ENCODE measurements around the gene ICE2.

The ICE2 gene

DNA sequence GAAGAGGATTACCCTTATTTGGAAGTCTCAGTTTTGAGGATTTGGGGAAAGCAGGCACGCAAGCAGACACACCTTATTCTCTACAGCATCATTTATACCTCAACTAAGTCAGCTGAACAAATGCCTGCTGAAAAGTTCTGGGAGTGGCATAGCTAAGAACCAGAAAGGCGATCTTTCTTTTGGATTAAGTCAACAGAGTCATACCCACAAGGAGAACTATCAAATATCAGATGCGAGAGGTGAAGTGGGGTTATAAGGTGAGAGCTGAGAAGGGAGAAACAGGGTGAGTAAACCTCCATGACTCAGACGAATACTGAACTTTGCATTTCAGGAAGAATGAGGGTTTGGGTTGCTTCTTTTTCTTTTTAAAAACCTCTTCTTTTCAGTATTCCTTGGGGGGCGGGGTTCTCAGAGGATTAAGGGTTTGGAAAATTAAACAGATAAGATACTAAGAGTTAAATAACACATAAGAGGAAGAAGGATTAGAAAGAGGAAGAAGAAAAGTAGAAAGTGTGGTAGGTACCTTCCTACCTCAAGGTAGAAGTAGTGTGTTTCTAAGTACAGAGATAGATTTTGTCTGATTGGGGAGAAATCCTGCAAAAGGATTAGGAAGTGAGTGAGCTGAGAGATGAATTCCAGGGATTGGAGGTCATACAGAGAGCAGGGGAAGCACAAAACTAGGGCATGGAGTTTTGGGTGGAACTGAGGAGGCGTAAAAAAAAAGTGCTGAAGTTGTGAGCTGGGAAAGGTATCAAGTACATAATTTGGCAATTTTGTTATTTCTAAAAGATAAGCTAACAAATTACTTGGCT, 41.3 kb upstream of the ICE2 start:
- Histone ChIP-seq H3K9ac (ENCODE audit: low read length) (no peak overlapping the region), H3K36me3 (replicated peaks; ENCODE audit: low read depth, low read length) (no peaks in the 10 kb centered on the region), H3K4me2 (ENCODE audit: low read length) (peak overlapping the region; percentile 52), H3K79me2 (ENCODE audit: low read length) (no peaks in the 10 kb centered on the region), H3K27me3 (ENCODE audit: low read depth, low read length) (no peaks in the 10 kb centered on the region), H3K4me3 (ENCODE audit: low read length) (peak overlapping the region; percentile 12; the same call in 1 of the 2 replicates), H4K20me1 (ENCODE audit: insufficient read depth, low read length) (peaks cover 14% of the 10 kb centered on the region; the same call in 1 of the 2 replicates), H2AFZ (ENCODE audit: low read depth, low read length) (no peak overlapping the region), H3K9me3 (ENCODE audit: insufficient read depth, low read length) (no peaks in the 10 kb centered on the region), H3K4me1 (ENCODE audit: low read length) (peaks cover 17% of the 10 kb centered on the region), H3K27ac (ENCODE audit: low read length) (no peak overlapping the region)
- TF ChIP-seq, protein P1, sequence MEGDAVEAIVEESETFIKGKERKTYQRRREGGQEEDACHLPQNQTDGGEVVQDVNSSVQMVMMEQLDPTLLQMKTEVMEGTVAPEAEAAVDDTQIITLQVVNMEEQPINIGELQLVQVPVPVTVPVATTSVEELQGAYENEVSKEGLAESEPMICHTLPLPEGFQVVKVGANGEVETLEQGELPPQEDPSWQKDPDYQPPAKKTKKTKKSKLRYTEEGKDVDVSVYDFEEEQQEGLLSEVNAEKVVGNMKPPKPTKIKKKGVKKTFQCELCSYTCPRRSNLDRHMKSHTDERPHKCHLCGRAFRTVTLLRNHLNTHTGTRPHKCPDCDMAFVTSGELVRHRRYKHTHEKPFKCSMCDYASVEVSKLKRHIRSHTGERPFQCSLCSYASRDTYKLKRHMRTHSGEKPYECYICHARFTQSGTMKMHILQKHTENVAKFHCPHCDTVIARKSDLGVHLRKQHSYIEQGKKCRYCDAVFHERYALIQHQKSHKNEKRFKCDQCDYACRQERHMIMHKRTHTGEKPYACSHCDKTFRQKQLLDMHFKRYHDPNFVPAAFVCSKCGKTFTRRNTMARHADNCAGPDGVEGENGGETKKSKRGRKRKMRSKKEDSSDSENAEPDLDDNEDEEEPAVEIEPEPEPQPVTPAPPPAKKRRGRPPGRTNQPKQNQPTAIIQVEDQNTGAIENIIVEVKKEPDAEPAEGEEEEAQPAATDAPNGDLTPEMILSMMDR (IDR thresholded peaks at IDR 0.05; ENCODE audit: low read depth, low read length) = no peak
- no peak for TF ChIP-seq EZH2phosphoT487 (IDR thresholded peaks at IDR 0.05; ENCODE audit: low read depth)

DNA sequence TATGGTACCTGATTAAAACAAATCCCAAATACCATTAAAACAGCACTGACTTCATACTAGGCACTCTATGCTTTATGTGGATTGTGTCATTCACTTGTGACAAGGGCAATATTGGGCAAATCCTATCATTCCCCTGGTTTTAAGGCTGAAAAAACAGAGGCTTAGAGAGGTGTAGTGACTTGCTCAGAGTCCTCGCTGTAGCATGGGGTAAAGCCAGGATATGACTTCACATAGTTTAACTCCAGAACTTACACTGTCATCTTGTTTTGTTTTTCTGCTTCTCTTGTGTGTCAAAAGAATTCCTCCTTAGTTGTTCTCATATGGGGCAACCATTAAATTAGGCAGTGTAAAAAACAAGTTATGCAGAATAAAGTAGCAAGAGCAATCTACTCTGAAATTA, 40.3 kb upstream of the ICE2 start:
- Histone ChIP-seq H2AFZ (ENCODE audit: low read depth, low read length) (no peak overlapping the region), H4K20me1 (ENCODE audit: insufficient read depth, low read length) (peaks cover 14% of the 10 kb centered on the region; the same call in 1 of the 2 replicates), H3K36me3 (replicated peaks; ENCODE audit: low read depth, low read length) (no peaks in the 10 kb centered on the region), H3K27ac (ENCODE audit: low read length) (no peak overlapping the region), H3K9ac (ENCODE audit: low read length) (no peak overlapping the region), H3K4me2 (ENCODE audit: low read length) (no peak overlapping the region), H3K4me1 (ENCODE audit: low read length) (peaks cover 17% of the 10 kb centered on the region), H3K27me3 (ENCODE audit: low read depth, low read length) (no peaks in the 10 kb centered on the region), H3K79me2 (ENCODE audit: low read length) (no peaks in the 10 kb centered on the region), H3K4me3 (ENCODE audit: low read length) (no peak overlapping the region), H3K9me3 (ENCODE audit: insufficient read depth, low read length) (no peaks in the 10 kb centered on the region)
- no peak for TF ChIP-seq EZH2phosphoT487 (IDR thresholded peaks at IDR 0.05; ENCODE audit: low read depth)

GRCh38 chr15:60518511-60518910, 39.6 kb upstream of the ICE2 start:
- H3K9ac ChIP-seq (ENCODE audit: low read length) = no peak overlapping the region
- H3K79me2 ChIP-seq (ENCODE audit: low read length) = no peaks in the 10 kb centered on the region
- H3K36me3 ChIP-seq (replicated peaks; ENCODE audit: low read depth, low read length) = no peaks in the 10 kb centered on the region
- no peaks in the 10 kb centered on the region for H3K9me3 ChIP-seq (ENCODE audit: insufficient read depth, low read length)
- peaks cover 14% of the 10 kb centered on the region; the same call in 1 of the 2 replicates for H4K20me1 ChIP-seq (ENCODE audit: insufficient read depth, low read length)
- TF ChIP-seq, protein P1 (IDR thresholded peaks at IDR 0.05; ENCODE audit: low read depth, low read length) = no peak
- TF ChIP-seq EZH2phosphoT487 (IDR thresholded peaks at IDR 0.05; ENCODE audit: low read depth) = no peak
- peaks cover 17% of the 10 kb centered on the region for H3K4me1 ChIP-seq (ENCODE audit: low read length)
- no peak overlapping the region for H2AFZ ChIP-seq (ENCODE audit: low read depth, low read length)
- no peak overlapping the region for H3K4me2 ChIP-seq (ENCODE audit: low read length)
- H3K27me3 ChIP-seq (ENCODE audit: low read depth, low read length) = no peaks in the 10 kb centered on the region
- no peak overlapping the region for H3K27ac ChIP-seq (ENCODE audit: low read length)
- no peak overlapping the region for H3K4me3 ChIP-seq (ENCODE audit: low read length)

DNA sequence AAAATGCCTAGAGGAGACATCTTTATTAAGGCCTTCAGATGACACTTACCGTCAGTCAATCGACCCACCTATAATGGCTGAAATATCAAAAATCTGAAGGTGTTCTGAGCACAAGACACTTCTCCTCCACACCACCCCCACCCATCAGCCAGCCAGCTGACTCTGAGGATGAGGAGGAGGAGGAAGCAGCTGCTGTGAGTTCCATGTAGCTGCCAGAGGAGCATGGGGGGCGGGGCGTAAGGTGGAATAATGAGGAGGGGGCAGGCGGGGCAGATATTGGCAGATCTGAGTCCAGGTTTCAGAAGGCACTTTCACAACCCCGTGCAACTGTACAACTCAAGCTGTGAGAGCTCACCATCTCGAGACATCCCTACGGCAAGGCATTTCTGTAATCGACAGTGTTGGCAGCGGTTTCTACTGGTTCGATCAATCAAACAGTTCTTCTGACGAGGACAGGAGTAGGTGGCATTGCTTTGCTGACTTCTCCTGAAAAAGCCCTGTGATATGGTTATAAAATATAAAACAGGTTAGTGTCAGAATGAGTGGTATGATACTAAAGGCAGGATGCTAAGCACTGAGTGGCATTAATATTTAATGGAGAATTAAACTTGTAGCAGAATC, 35.4 kb upstream of the ICE2 start:
- Histone ChIP-seq H2AFZ (ENCODE audit: low read depth, low read length) (no peak overlapping the region), H3K27me3 (ENCODE audit: low read depth, low read length) (peaks cover under 1% of the 10 kb centered on the region; the same call in 1 of the 2 replicates), H3K36me3 (replicated peaks; ENCODE audit: low read depth, low read length) (no peaks in the 10 kb centered on the region), H3K4me1 (ENCODE audit: low read length) (peaks cover 6% of the 10 kb centered on the region), H4K20me1 (ENCODE audit: insufficient read depth, low read length) (peaks cover 7% of the 10 kb centered on the region; the same call in 1 of the 2 replicates), H3K27ac (ENCODE audit: low read length) (no peak overlapping the region), H3K4me2 (ENCODE audit: low read length) (no peak overlapping the region), H3K9me3 (ENCODE audit: insufficient read depth, low read length) (no peaks in the 10 kb centered on the region), H3K4me3 (ENCODE audit: low read length) (no peak overlapping the region), H3K9ac (ENCODE audit: low read length) (no peak overlapping the region), H3K79me2 (ENCODE audit: low read length) (no peaks in the 10 kb centered on the region)
- TF ChIP-seq EZH2phosphoT487 (IDR thresholded peaks at IDR 0.05; ENCODE audit: low read depth) = no peak
- TF ChIP-seq, protein P1 (IDR thresholded peaks at IDR 0.05; ENCODE audit: low read depth, low read length) = no peak
